Measurements from ENCODE around the gene EP400.
"Not testable (repeated sequence)": the region's sequence is repeated elsewhere in the genome, so short reads cannot be mapped to it uniquely, and the experiment has no call there.

Gene EP400

DNA sequence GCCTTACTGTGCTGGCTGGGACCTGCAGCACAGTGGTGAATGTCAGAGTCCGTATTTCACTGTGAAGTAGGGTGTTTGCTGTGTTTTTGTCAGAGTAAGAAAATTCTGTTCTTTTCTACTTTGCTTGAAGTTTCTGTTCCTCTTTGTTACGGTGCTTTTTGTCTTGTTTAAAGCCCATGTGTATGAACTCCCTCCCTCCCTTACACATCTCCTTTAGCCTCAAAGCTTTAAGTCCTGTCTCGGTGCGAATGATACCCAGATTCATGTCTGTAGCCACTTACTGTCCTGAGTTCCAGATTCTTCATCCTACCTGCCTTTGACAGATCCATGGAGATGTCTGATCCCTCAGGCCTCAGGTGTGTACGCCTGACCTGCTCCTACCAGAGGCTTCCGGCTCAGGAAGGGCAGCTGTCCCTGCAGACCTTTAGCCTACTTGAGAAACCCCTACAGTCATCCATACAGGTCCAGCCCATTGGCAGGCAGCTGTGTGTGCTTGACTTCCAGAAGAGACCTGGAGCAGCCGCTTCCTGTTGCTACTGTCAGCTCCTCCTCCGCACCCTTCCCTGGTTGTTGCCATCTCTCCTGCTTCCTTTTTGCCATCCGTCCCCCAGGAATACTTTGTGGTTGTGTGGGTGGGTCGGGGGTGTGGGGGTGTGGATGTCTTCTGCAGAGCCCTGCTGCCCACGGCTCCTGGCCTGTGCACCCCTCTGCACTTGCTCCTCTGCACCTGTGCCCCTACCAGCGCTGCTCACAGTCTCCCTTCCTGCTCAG, 121.5 kb downstream of the EP400 start:
- H3K9me3 ChIP-seq (replicated peaks; ENCODE audit: low read length), result no peaks in the 10 kb centered on the region
- H3K36me3 ChIP-seq (ENCODE audit: insufficient read depth, low read length), result peaks cover 47% of the 10 kb centered on the region
- H3K27me3 ChIP-seq (ENCODE audit: control insufficient read depth, insufficient read depth, low read length), result no peaks in the 10 kb centered on the region
- no peaks in the 10 kb centered on the region for H3K4me1 ChIP-seq (ENCODE audit: control insufficient read depth, insufficient read depth, low read length)
- H3K4me2 ChIP-seq (ENCODE audit: low read length), result no peak overlapping the region
- no peak overlapping the region for H3K9ac ChIP-seq (ENCODE audit: low read depth, low read length)
- no peak overlapping the region for H3K4me3 ChIP-seq (ENCODE audit: low read length)

DNA sequence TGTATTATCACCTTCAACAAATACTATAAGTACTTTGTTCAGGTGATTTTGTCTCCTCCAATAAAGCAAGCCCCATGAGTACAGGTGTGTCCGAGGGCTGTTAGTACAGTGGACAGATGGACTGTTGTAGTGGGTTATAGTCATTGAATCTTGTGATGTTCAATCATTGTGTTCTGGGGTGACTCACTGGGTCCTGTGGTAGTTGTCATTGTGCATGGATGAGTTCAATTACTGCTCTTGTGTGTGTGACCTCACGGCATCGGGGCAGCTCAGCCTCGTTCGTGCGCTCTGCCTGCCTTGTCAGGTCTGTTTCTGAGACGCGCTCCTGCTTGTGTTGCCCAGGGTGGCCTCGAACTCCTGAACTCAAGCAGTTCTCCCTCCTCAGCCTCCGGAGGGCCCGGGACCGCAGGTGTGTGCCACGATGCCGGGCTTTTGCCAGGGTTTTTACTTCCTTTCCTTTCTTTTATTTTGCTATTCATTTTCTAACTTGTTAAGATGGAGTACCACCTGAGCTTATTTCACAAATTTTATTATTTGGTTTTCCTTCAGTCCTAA, 122.2 kb downstream of the EP400 start:
- Histone ChIP-seq H3K9ac (ENCODE audit: low read depth, low read length) (no peak overlapping the region), H3K4me2 (ENCODE audit: low read length) (no peak overlapping the region), H3K4me3 (ENCODE audit: low read length) (no peak overlapping the region), H3K9me3 (replicated peaks; ENCODE audit: low read length) (no peaks in the 10 kb centered on the region), H3K27me3 (ENCODE audit: control insufficient read depth, insufficient read depth, low read length) (no peaks in the 10 kb centered on the region), H3K4me1 (ENCODE audit: control insufficient read depth, insufficient read depth, low read length) (no peaks in the 10 kb centered on the region), H3K36me3 (ENCODE audit: insufficient read depth, low read length) (peaks cover 48% of the 10 kb centered on the region)

DNA sequence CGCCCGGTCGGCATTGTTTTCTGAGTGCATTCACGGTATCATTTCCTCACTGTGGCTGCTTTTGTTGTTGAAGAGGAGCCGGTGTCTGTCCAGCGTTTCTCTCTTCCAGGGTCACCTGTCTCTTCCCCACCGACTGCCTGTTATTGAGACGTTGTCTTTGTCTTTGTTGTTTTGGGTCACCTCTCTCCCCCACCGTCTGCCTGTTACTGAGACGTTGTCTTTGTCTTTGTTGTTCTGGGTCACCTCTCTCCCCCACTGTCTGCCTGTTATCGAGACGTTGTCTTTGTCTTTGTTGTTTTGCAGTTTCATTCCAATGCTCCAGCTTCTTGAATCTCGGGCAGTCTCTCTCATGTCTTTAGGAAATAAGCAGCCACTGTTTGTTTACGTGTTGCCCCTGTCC, 124.5 kb downstream of the EP400 start:
- no peaks in the 10 kb centered on the region for H3K9me3 ChIP-seq (replicated peaks; ENCODE audit: low read length)
- H3K36me3 ChIP-seq (ENCODE audit: insufficient read depth, low read length), result peaks cover 44% of the 10 kb centered on the region

DNA sequence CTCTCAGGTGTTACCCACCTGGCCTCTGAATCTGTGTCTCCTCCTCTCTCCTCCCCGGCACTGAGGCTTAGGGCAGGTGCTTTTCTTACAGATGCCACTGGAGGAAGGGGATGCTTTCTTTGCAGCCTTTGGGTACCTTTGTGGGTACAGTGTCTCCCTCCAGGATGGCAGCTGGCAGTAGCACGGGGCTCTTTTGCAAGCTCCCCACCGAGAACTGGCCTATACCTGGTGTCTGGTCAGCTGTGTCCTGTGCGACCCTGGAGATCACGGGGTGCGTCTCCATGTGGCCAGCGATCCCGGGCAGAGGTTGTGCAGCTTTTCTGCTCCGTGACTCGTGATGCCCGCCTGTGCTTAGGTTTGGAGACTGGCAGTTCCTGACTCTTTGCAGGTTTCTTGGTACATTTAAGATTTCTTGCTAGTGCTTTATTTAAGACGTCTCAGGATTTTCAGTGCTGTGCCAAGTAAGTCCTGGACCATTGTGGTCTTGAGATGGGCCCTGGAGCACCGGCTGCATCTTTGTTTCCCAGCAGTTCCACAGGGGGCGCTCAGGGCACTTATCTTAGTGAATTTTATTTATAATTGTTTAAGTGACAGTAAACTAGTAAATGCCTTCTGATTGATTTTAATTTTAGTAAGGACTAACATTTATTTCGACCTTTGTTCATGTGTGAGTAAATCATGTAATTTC, 125.4 kb downstream of the EP400 start:
- H3K4me3 ChIP-seq (ENCODE audit: low read length), result no peak overlapping the region
- H3K4me2 ChIP-seq (ENCODE audit: low read length), result no peak overlapping the region
- H3K9me3 ChIP-seq (replicated peaks; ENCODE audit: low read length), result no peaks in the 10 kb centered on the region
- peaks cover 43% of the 10 kb centered on the region for H3K36me3 ChIP-seq (ENCODE audit: insufficient read depth, low read length)
- H3K4me1 ChIP-seq (ENCODE audit: control insufficient read depth, insufficient read depth, low read length), result peaks cover 12% of the 10 kb centered on the region
- H3K27me3 ChIP-seq (ENCODE audit: control insufficient read depth, insufficient read depth, low read length), result no peaks in the 10 kb centered on the region
- no peak overlapping the region for H3K9ac ChIP-seq (ENCODE audit: low read depth, low read length)

More for the DNA sequence above, 124.5 kb downstream of the EP400 start:
- no peak overlapping the region for H3K4me3 ChIP-seq (ENCODE audit: low read length)
- no peak overlapping the region for H3K4me2 ChIP-seq (ENCODE audit: low read length)
- peaks cover 12% of the 10 kb centered on the region for H3K4me1 ChIP-seq (ENCODE audit: control insufficient read depth, insufficient read depth, low read length)
- H3K27me3 ChIP-seq (ENCODE audit: control insufficient read depth, insufficient read depth, low read length), result no peaks in the 10 kb centered on the region
- no peak overlapping the region for H3K9ac ChIP-seq (ENCODE audit: low read depth, low read length)

DNA sequence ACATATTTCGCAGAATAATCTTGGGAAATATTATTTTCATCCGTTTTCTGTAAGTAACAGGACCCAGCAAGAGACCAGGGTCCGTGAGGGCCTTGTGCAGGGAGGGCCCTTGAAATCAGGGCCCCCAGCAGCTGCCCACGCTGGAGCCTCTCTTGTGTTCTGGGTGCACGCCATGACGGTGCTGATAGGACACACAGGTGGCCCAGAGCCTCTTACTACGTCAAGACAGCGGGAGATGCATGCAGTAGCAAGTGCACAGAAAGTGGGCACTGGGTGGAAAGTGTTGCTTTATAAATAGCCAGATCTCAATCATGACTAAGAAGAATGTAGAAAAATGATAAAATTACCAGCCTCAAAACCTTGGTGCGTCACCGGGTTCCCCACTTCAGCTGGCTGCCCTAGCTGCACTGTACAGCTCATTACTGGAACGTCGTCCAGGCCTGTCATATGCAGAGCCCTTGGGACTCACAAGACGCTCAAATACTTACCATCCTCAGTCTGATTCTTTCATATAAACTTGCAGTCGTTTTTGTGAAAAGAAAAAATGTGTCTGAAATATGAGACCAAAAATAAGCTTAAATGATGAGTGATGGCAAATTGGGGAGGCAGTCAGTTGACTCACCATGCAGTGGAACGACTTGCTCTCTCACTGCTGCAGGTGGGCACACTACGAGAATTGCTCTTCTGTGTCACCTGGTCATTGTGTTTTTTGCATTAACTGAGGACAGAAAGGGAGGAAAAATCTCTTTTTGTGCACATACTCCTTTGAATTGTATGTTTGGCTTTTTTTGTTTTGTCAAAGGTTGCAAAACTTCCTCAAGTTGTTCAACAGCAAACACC, 126.2 kb downstream of the EP400 start:
- peaks cover 12% of the 10 kb centered on the region for H3K4me1 ChIP-seq (ENCODE audit: control insufficient read depth, insufficient read depth, low read length)
- no peak overlapping the region for H3K4me2 ChIP-seq (ENCODE audit: low read length)
- peaks cover 43% of the 10 kb centered on the region for H3K36me3 ChIP-seq (ENCODE audit: insufficient read depth, low read length)
- no peak overlapping the region for H3K4me3 ChIP-seq (ENCODE audit: low read length)
- H3K27me3 ChIP-seq (ENCODE audit: control insufficient read depth, insufficient read depth, low read length), result no peaks in the 10 kb centered on the region
- no peak overlapping the region for H3K9ac ChIP-seq (ENCODE audit: low read depth, low read length)
- H3K9me3 ChIP-seq (replicated peaks; ENCODE audit: low read length), result no peaks in the 10 kb centered on the region

DNA sequence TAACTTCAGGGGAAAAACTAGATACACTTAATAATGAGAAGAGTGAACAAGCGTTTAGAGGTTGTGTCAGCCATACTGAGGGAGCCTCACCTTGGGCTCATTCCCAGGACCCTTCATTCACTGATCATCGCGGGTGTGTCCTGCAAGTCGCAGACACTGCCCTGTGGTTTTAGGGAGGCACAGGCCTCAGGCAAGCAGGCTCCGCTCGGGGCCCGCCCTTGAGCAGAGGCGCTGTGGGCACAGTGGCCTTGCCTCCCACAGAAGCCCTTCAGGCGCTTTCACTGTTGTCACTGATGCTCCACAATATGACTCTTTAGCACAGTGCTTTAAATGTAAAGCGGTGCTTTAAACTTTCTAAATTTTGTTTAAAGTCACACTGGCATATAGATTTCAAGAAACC, 127.0 kb downstream of the EP400 start:
- Histone ChIP-seq H3K27me3 (ENCODE audit: control insufficient read depth, insufficient read depth, low read length) (no peaks in the 10 kb centered on the region), H3K36me3 (ENCODE audit: insufficient read depth, low read length) (peaks cover 40% of the 10 kb centered on the region), H3K4me3 (ENCODE audit: low read length) (no peak overlapping the region), H3K9me3 (replicated peaks; ENCODE audit: low read length) (no peaks in the 10 kb centered on the region), H3K4me1 (ENCODE audit: control insufficient read depth, insufficient read depth, low read length) (peaks cover 12% of the 10 kb centered on the region), H3K4me2 (ENCODE audit: low read length) (no peak overlapping the region), H3K9ac (ENCODE audit: low read depth, low read length) (no peak overlapping the region)

DNA sequence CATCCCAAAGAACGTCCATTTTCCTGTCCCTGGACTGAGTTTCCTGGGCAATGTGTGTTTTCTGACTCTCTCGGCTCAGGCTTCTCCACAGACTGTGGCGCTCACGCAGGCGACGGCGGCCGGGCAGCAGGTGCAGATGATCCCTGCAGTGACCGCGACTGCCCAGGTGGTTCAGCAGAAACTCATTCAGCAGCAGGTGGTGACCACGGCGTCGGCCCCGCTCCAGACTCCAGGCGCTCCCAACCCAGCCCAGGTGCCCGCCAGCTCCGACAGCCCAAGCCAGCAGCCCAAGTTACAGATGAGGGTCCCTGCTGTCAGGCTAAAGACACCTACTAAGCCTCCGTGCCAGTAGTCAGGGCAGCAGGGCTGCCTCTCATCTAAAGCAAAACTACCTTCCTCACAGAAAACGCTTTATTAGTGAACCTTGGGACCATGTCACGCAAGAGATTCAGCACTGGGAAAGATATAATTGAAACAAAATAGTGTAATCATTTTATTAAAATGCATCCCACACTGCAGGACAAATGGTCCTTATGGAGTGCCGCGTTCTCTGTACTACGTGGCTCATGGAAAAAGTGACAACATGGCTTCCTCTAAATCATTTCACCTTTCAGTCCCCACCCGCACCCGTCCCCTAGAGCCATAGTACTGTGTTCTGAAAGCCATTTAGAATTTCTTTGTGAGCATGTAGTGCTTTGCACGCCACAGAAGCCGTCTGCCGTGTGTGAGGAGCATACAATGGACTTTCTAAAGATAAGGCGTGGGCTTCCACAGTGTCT, 127.8 kb downstream of the EP400 start:
- Histone ChIP-seq H3K27me3 (ENCODE audit: control insufficient read depth, insufficient read depth, low read length) (no peaks in the 10 kb centered on the region), H3K4me3 (ENCODE audit: low read length) (no peak overlapping the region), H3K4me1 (ENCODE audit: control insufficient read depth, insufficient read depth, low read length) (peaks cover 12% of the 10 kb centered on the region), H3K9ac (ENCODE audit: low read depth, low read length) (no peak overlapping the region), H3K4me2 (ENCODE audit: low read length) (no peak overlapping the region), H3K36me3 (ENCODE audit: insufficient read depth, low read length) (peaks cover 36% of the 10 kb centered on the region), H3K9me3 (replicated peaks; ENCODE audit: low read length) (no peaks in the 10 kb centered on the region)

DNA sequence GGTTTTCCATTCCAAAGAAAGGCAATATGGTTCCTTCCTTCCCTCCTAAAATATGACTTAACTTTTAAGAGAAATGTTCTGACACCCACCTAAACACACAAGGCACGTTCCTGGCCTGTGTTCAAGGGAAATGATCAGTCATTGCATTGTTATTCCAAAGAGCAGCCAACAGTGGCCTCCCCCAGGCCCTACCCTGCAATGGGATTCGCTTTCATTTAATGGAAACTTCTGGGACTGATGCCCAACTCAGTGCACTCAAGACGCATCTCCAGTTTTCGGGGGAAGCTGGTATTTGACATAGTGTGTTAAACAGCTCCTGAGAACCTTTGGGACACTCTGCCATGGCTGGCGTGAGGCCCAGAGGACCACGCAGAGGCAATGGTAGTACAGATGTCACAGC, 128.4 kb downstream of the EP400 start:
- no peak overlapping the region for H3K9ac ChIP-seq (ENCODE audit: low read depth, low read length)
- H3K36me3 ChIP-seq (ENCODE audit: insufficient read depth, low read length), result peaks cover 36% of the 10 kb centered on the region
- H3K4me3 ChIP-seq (ENCODE audit: low read length), result no peak overlapping the region
- H3K4me2 ChIP-seq (ENCODE audit: low read length), result peak overlapping the region; percentile 34
- H3K9me3 ChIP-seq (replicated peaks; ENCODE audit: low read length), result no peaks in the 10 kb centered on the region
- H3K27me3 ChIP-seq (ENCODE audit: control insufficient read depth, insufficient read depth, low read length), result no peaks in the 10 kb centered on the region
- H3K4me1 ChIP-seq (ENCODE audit: control insufficient read depth, insufficient read depth, low read length), result peaks cover 12% of the 10 kb centered on the region

DNA sequence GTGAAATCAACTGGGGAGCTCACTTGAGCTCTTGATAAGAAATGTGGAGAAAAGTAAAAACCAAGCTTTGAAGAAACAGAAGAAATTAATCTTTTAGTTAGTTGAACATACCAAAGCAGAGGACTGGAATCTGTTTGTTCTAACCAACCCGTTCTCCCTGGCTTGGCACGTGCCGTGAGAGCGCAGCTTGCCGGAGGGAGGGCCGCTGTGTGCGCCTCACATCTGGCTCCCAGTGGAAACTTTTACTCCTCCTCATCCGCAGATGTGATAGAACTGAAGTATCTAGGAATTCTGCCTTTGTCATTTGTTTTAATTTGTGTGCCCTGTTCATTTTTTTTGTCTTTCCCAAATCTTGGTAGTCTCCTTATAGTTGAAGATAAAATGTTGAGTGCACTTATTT, 129.5 kb downstream of the EP400 start:
- Histone ChIP-seq H3K36me3 (ENCODE audit: insufficient read depth, low read length) (peaks cover 36% of the 10 kb centered on the region), H3K4me2 (ENCODE audit: low read length) (no peak overlapping the region), H3K4me1 (ENCODE audit: control insufficient read depth, insufficient read depth, low read length) (peaks cover 17% of the 10 kb centered on the region), H3K9ac (ENCODE audit: low read depth, low read length) (no peak overlapping the region), H3K27me3 (ENCODE audit: control insufficient read depth, insufficient read depth, low read length) (no peaks in the 10 kb centered on the region), H3K9me3 (replicated peaks; ENCODE audit: low read length) (no peaks in the 10 kb centered on the region), H3K4me3 (ENCODE audit: low read length) (no peak overlapping the region)

DNA sequence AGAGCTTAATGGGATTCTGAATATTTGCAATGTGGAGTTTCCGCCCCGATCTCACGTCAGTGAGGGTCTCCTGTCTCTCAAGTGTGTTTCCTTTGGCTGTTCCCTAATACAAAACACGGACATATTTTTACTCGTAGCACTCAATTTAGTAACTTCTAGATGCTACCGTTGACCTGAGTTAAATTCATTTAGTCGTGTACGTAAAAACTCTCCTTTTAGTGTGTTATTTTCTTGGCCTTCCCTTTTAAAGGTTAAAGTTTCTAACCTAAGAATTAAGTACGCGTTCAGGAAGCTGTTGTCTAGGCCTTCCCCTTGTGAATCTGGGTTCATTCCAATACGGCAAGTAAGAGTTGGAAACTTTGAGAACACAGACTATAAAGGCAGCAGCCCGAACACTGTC, 130.0 kb downstream of the EP400 start:
- H3K36me3 ChIP-seq (ENCODE audit: insufficient read depth, low read length), result peaks cover 35% of the 10 kb centered on the region
- peaks cover 17% of the 10 kb centered on the region for H3K4me1 ChIP-seq (ENCODE audit: control insufficient read depth, insufficient read depth, low read length)
- H3K27me3 ChIP-seq (ENCODE audit: control insufficient read depth, insufficient read depth, low read length), result no peaks in the 10 kb centered on the region

DNA sequence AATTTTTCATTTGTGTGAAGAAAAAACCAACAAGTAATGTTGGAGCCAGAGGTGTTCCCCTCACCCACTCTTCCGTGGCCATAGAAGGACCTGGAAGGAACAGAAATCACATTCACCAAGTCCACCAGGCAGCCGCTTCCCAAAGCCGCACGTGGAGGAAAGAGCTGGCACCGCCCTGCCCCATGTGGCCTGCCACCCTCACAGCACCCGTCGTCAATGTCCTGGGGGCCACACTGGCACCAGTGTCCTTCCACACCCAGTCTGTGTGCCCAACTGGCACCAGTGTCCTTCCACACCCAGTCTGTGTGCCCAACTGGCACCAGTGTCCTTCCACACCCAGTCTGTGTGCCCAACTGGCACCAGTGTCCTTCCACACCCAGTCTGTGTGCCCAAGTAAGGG, 130.8 kb downstream of the EP400 start:
- H3K4me2 ChIP-seq (ENCODE audit: low read length); H3K4me3 ChIP-seq (ENCODE audit: low read length); H3K9ac ChIP-seq (ENCODE audit: low read depth, low read length); H3K27me3 ChIP-seq (ENCODE audit: control insufficient read depth, insufficient read depth, low read length); H3K9me3 ChIP-seq (replicated peaks; ENCODE audit: low read length): not testable (repeated sequence)
- peaks cover 24% of the 10 kb centered on the region for H3K4me1 ChIP-seq (ENCODE audit: control insufficient read depth, insufficient read depth, low read length)
- peaks cover 31% of the 10 kb centered on the region for H3K36me3 ChIP-seq (ENCODE audit: insufficient read depth, low read length)

More for the DNA sequence above, 130.0 kb downstream of the EP400 start:
- Histone ChIP-seq H3K9ac (ENCODE audit: low read depth, low read length) (no peak overlapping the region), H3K4me2 (ENCODE audit: low read length) (no peak overlapping the region), H3K9me3 (replicated peaks; ENCODE audit: low read length) (no peaks in the 10 kb centered on the region), H3K4me3 (ENCODE audit: low read length) (no peak overlapping the region)

Measured in skeletal muscle satellite cell (primary cell).